Measurements from ENCODE around the gene CHD1. TPM values are rescaled to one million over a fixed set of nuclear protein-coding genes. Genes with fewer than 3 reads are reported as not detected.

CHD1 gene
- total RNA-seq, 1 donor from 2014 or later = 28.3 TPM

DNA sequence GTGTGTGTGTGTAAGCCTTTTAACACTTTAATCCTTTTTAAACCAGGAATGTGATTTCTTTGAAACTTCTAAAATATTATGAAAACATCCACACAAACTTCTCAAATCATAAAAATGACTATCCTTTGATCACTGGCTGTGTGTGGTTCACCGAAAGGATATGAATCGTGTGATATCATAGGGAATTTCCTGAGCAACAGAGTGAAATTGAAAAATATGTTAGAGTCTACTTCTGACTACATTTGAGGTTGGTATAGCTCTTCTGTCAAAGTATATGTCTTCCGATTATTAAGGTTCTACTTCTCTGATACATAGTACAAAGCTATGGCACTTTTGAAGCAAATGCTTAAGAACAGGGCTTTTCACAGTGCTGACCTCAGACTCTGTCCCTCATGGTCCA is 115.1 kb downstream of the CHD1 start:
- Mint-ChIP-seq H3K9me3 (ENCODE audit: unreplicated experiment) (peaks cover 4% of the 10 kb centered on the region), H3K27ac (ENCODE audit: unreplicated experiment) (no peak overlapping the region), H3K4me1 (ENCODE audit: unreplicated experiment) (no peaks in the 10 kb centered on the region), H3K4me3 (ENCODE audit: unreplicated experiment) (no peak overlapping the region), H3K36me3 (ENCODE audit: unreplicated experiment) (no peaks in the 10 kb centered on the region), H3K27me3 (ENCODE audit: unreplicated experiment) (no peaks in the 10 kb centered on the region)
- TF ChIP-seq, protein P1, sequence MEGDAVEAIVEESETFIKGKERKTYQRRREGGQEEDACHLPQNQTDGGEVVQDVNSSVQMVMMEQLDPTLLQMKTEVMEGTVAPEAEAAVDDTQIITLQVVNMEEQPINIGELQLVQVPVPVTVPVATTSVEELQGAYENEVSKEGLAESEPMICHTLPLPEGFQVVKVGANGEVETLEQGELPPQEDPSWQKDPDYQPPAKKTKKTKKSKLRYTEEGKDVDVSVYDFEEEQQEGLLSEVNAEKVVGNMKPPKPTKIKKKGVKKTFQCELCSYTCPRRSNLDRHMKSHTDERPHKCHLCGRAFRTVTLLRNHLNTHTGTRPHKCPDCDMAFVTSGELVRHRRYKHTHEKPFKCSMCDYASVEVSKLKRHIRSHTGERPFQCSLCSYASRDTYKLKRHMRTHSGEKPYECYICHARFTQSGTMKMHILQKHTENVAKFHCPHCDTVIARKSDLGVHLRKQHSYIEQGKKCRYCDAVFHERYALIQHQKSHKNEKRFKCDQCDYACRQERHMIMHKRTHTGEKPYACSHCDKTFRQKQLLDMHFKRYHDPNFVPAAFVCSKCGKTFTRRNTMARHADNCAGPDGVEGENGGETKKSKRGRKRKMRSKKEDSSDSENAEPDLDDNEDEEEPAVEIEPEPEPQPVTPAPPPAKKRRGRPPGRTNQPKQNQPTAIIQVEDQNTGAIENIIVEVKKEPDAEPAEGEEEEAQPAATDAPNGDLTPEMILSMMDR (IDR thresholded peaks at IDR 0.05) = no peak
- no peak for DNase-seq (ENCODE audit: extremely low spot score, unreplicated experiment)

DNA sequence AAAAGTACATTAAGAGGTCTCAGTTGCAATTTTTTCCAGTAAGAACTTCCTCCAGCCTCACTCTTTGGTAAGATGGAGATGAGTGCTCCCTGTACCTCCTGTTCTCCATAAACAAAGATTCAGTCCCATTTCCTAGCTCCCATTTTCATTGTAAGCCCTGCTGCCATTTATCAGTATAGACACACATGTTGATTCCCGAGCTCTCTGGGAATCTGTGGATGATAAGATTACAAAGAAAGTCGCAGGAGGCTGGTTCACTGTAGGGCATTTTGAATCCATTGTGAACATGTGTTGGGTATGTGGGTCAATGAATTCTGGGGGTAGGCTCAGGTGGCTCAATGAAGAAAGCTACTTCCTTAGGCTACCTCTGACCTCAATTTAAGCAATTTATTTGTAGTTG is 118.6 kb downstream of the CHD1 start:
- Mint-ChIP-seq H3K4me1 (ENCODE audit: unreplicated experiment) (no peaks in the 10 kb centered on the region), H3K27me3 (ENCODE audit: unreplicated experiment) (no peaks in the 10 kb centered on the region), H3K4me3 (ENCODE audit: unreplicated experiment) (no peak overlapping the region), H3K9me3 (ENCODE audit: unreplicated experiment) (peaks cover 28% of the 10 kb centered on the region), H3K27ac (ENCODE audit: unreplicated experiment) (no peak overlapping the region), H3K36me3 (ENCODE audit: unreplicated experiment) (peaks cover 19% of the 10 kb centered on the region)
- no peak for DNase-seq (ENCODE audit: extremely low spot score, unreplicated experiment)
- TF ChIP-seq, protein P1 (IDR thresholded peaks at IDR 0.05) = no peak

DNA sequence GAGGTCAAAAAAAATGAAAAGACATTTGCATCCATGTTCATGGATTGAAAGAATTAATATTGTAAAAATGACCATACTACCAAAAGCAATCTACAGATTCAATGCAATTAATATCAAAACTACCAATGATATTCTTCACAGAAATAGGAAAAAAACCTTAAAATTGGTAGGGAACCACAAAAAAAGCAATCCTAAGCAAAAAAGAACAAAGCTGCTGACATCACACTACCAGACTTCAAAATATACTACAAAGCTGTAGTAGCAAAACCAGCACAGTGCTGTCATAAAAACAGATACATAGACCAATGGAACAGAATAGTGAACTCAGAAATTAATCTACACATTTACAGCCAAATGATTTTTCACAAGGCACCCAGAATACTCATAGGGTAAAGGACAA is 121.0 kb downstream of the CHD1 start:
- H3K4me3 Mint-ChIP-seq (ENCODE audit: unreplicated experiment) = no peak overlapping the region

DNA sequence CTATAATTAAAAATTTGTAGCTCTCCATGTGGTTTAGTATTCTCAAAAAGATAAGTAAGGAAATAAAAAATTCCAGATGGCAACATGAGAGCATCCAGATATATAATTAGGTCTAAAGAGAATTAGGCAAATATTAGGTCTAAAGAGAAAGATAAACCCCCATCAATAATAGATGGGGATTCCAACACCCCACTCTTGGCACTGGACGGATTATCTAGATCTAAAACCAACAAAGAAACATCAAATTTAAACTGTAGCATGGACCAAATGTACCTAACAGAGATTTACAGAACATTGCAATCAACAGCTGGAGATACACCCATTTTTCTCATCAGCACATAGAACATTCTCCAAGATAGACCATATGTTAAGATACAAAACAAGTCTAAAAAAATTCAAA is 123.7 kb downstream of the CHD1 start:
- peaks cover 19% of the 10 kb centered on the region for H3K36me3 Mint-ChIP-seq (ENCODE audit: unreplicated experiment)

More for the DNA sequence above, 121.0 kb downstream of the CHD1 start:
- peaks cover 19% of the 10 kb centered on the region for H3K36me3 Mint-ChIP-seq (ENCODE audit: unreplicated experiment)
- peaks cover 31% of the 10 kb centered on the region for H3K9me3 Mint-ChIP-seq (ENCODE audit: unreplicated experiment)
- no peaks in the 10 kb centered on the region for H3K27me3 Mint-ChIP-seq (ENCODE audit: unreplicated experiment)
- TF ChIP-seq, protein P1 (IDR thresholded peaks at IDR 0.05) = no peak
- H3K4me1 Mint-ChIP-seq (ENCODE audit: unreplicated experiment) = no peaks in the 10 kb centered on the region
- DNase-seq (ENCODE audit: extremely low spot score, unreplicated experiment) = no peak
- no peak overlapping the region for H3K27ac Mint-ChIP-seq (ENCODE audit: unreplicated experiment)

DNA sequence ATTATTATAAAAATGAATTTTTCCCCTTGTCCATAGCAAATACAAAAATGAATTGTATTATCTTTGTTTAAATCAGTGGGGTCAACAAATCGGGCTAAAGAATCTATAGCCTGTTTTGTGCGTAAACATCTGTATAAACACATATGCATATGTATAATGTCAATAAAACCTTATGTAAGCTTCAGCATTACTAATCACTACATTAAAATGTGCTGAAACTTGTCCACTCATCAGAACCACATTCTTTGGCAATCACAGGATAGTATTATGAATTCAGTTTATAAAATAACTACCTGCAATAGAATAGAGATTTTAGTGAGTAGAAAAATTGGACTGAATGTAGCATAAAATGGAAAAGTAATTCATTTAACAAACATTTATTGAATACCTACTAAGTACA is 124.7 kb downstream of the CHD1 start:
- Mint-ChIP-seq H3K27me3 (ENCODE audit: unreplicated experiment) (no peaks in the 10 kb centered on the region), H3K36me3 (ENCODE audit: unreplicated experiment) (peaks cover 19% of the 10 kb centered on the region), H3K4me3 (ENCODE audit: unreplicated experiment) (no peak overlapping the region), H3K9me3 (ENCODE audit: unreplicated experiment) (peaks cover 31% of the 10 kb centered on the region), H3K27ac (ENCODE audit: unreplicated experiment) (no peak overlapping the region), H3K4me1 (ENCODE audit: unreplicated experiment) (no peaks in the 10 kb centered on the region)
- TF ChIP-seq, protein P1 (IDR thresholded peaks at IDR 0.05) = no peak
- DNase-seq (ENCODE audit: extremely low spot score, unreplicated experiment) = no peak

More for the DNA sequence above, 123.7 kb downstream of the CHD1 start:
- Mint-ChIP-seq H3K4me1 (ENCODE audit: unreplicated experiment) (no peaks in the 10 kb centered on the region), H3K9me3 (ENCODE audit: unreplicated experiment) (peaks cover 31% of the 10 kb centered on the region), H3K27me3 (ENCODE audit: unreplicated experiment) (no peaks in the 10 kb centered on the region), H3K4me3 (ENCODE audit: unreplicated experiment) (no peak overlapping the region), H3K27ac (ENCODE audit: unreplicated experiment) (no peak overlapping the region)
- TF ChIP-seq, protein P1 (IDR thresholded peaks at IDR 0.05) = no peak
- no peak for DNase-seq (ENCODE audit: extremely low spot score, unreplicated experiment)

Other genes with a start within 250 kb of the CHD1 start
- gene RGMB, start 155.3 kb downstream of the CHD1 start, total RNA-seq = 111 and 116 TPM in 2 replicates

Measured in osteocyte (in vitro differentiated cells).